NCI-H1092 (cell line): ENCODE measurements around the gene ANAPC10.
"Not testable (repeated sequence)": the region's sequence is repeated elsewhere in the genome, so short reads cannot be mapped to it uniquely, and the experiment has no call there.

ENCODE experiments used
- DNase-seq: peaks from one replicate; lab custom pipeline; 2025; lab: John Stamatoyannopoulos, UW

The ANAPC10 gene, protein sequence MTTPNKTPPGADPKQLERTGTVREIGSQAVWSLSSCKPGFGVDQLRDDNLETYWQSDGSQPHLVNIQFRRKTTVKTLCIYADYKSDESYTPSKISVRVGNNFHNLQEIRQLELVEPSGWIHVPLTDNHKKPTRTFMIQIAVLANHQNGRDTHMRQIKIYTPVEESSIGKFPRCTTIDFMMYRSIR

DNA sequence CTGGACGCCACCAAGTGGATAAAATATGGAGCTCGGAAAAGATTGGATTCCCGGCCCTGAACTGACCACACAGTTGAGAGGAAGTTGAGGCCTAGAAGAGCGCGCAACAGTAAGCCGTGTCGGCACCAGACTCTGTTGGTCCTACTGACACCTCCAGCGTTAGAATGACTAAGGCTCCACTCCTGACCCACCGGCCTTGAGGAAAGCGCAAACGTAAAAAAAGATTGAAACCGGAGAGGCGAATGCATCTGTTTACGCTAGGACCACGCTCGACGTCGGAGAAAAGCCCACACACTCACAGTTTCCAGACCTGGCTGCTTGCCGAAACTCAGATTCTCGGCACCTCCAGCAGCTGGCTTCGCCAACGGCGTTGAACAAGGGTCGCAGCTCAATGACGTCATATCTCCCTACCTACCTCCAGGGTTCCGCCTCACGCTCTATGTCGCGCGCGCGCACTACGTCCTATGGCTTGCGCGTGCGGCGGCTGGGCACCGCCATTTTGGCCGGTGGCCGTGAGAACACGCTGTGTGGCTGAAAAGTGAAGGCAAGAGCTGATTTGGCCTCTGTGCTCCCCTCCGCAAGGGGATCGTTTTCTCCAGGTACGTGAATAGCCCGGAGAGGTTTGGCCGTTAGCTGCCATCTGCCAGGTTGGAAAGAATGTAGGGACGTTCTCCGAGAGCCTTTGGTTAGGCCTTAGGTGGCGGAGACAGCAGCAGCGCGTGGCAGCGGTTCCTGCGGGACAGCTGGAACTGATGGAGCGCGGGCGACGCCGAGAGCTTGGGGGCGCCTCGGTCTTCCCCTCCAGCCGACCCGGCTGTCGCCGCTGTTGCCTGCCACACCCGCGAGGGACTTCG, at the start of gene ANAPC10, which contains the start of gene ABCE1:
ANAPC10 (minus strand) TSS at position 376 of the 854 bp plus-strand sequence. CDS start 2,097 bp downstream, outside the sequence.
ABCE1 (plus strand) TSS at position 491 of the 854 bp plus-strand sequence. CDS start 6,102 bp downstream, outside the sequence.
- DNase-seq, result peak; percentile 98

DNA sequence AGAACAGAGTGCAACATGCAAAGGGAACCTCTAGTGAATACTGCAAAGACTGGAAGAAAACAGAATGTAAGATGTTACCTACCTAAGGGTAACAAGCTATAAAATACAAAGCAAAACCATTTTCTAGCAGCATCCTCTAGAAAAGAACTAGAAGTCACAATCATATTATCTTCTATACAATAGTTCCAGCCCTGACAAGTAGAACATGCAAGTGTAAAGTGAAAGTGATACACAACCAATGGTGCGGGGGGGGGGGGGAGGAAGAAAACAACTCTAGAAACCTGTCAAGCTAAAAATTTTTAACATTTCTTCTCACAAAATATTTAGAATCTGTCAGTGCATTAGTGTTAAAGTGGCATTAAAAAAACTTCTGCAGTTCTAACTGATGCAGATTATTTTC, 38.2 kb upstream of the ANAPC10 start:
- DNase-seq, result not testable (repeated sequence)

DNA sequence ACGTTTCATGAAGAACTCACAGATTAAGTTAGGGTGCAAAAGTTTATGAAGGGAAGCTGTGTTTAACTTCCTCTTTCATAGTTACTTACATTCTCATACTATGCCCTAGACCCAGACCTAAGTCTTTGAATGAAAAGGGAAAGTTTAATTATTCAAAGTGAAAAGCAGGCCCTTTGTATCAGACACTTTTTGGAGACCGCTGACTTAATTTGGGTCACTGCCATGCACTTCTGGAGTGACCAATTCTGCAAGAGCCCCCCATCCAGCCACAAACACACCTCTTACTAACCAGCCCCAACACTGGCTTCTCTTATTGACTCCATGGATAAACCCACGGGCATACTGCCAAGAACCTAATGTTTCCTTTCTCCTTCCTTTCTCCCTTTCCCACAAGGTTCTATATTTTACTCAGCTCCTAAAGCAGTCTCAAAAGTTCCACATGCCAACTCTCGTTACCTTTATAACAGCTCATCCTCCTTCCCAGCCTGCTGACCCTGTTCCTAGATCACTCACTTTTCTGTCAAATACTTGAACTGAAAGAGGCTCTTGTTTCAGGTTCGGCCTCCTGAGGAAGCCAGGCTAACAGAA, 34.6 kb upstream of the ANAPC10 start:
- no peak for DNase-seq

DNA sequence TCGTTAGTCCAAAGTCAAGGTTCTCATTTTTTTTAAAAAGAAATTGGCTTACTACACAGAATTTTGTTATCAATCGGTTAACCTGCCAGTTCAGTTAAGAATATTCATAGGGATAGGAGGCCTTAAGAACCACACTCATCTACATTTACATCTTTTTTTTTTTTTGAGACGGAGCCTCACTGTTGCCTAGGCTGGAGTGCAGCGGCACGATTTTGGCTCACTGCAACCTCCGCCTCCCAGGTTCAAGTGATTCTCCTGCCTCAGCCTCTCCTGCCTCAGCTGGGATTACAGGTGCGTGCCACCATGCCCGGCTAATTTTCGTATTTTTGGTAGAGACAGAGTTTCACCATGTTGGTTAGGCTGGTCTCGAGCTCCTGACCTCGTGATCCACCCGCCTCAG, 33.9 kb upstream of the ANAPC10 start:
- no peak for DNase-seq

DNA sequence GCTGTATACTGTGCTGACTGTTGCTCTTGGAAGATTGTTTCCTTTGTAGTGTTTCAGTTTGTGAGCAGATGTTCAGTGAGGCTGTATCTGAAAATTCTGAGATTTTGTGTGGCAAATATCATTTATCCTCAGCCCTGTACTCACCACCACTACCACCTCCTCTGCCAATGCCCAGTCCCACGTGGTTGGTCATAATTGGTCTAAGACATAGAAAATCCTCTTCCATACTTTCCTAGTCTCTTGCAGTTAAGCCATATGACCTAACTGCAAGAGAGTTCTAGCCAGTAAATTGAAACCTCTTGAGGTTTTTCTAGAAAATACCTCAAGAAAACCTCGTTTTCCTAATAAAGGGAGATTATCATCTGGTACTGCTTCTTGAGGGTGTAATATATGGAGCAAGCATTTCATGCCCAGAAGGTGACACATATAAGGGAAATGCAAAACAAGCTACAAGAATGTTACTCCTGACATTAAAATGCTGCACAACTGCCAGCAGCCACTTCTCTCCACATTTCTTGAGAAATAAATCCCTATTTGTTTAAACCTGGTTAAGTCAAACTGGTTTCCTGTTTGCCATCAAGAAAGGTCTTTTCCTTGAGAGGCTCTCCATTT, 32.9 kb upstream of the ANAPC10 start:
- DNase-seq, result no peak

DNA sequence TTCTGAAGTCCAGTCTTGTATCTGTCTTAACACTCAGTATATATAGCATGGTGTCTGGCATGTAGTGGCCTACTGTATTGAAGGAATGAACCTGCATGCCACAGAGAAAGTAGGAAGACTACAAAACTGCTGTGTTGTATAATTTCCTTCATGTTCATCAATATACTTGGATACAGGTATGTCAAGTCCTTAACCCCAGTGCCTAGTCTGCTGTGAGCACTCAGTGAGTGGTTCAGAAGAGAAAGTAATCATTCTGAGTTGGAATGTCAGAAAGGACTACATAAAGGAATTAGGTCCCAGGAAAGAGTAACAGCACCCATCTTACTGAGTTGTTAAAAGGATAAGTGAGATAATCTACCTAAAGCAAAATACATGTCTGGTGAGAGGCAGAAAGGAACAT, 32.1 kb upstream of the ANAPC10 start:
- no peak for DNase-seq

DNA sequence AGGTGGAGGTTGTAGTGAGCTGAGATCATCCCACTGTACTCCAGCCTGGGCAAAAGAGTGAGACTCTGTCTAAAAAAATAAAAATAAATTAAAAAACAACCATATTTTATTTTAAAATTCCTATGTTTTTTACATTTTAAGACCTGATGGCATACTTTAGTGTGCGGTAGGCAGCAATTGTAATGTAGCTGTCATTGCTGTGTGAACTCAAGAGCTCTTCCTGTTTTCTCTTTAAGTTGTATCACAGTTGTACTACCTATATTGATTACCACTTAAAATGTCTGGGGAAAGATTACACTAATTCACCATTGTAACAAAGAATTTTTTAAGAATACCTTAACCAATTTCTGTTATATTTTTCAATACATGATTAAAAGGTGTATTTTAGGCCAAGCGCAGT, 27.4 kb upstream of the ANAPC10 start:
- DNase-seq, result no peak

DNA sequence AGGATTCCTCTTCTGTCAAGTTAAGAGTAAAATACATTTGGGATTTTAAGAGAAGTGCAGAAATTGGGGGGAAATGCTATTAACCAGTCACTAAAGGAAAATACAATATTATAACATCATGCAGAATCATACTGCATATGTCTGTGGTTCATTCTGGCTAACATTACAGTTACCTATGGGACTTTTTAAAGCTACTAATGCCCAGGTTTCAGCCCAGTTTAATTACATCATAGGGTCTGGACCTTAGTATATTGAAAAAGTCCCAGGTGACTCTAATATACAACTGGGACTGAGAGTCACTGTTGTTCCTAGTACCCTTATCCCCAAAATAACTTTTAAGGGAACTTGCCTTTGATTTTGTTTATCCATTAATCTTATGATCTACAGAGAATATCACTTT, 10.1 kb upstream of the ANAPC10 start:
- no peak for DNase-seq

DNA sequence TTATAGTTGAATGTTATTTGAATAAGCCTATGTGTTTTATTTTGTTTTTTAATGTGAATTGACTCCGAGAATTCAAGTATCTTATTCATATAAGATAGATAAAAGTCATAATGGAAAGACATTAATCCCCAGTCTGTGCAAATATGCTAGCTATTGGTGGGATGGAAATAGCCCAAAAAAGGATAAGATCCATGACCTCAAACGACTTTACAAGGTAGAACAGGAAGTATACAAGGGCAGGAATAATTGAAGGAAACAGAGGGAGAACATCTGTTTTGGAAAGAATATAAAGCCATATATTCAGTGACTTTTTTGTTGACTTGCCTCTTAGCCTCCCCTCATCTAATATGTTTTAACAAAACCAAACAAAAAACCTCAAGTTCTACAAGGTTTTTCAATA, 9.1 kb upstream of the ANAPC10 start:
- no peak for DNase-seq

DNA sequence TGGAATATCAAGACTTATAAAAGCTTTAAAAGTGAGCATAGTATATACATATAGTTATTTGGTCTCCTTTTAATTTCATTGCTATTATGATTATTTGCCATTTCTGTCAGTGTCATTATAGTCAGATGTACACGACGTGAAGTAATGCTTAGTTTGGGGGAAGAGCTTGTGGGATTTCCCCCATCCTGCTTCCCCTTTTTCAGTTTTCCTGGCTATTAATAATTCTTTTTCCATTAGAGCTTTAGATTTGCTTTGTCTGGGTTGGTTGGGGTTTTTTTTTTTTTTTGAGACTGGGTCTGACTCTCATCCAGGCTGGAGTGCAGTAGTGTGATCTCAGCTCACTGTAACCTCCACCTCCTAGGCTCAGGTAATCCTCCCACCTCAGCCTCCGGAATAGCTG, 5.5 kb upstream of the ANAPC10 start:
- no peak for DNase-seq

DNA sequence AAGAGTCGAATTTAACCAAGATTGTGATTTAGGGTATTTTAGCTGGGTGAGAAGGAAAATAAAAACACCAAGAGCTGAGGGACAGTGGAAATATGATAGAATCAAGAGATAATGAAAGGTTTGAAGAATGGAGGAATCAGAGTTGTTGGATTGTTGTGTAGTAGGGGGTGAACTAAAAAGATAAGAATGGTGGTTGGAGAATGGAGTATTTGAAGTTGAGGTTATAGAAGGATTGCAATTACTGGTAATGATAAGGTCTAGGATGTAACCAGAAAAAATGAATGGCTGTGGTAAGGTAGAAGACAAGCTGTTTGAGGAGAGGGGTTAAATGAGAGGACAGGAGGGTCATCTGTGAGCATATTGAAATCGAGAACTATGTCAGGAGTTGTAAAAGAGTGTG, 4.6 kb upstream of the ANAPC10 start:
- DNase-seq, result no peak

DNA sequence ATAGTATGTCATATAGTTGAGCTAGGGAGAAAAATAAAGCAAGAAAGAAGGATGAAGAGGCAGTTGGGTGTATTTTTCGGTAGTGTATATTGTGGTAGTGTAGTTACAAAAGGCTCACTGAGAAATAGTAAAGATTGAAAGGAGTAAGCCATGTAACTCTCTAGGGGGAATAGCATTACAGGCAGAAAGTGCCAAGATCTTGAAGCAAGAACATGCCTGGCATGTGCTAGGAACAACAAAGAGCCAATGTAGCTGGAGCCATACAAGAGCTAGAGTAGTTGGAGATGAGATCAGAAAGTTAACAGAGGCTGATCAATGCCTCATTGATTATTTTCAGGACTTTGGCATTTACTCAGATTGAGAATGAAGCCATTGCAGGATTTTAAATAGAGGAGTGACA, 3.1 kb upstream of the ANAPC10 start:
- no peak for DNase-seq

DNA sequence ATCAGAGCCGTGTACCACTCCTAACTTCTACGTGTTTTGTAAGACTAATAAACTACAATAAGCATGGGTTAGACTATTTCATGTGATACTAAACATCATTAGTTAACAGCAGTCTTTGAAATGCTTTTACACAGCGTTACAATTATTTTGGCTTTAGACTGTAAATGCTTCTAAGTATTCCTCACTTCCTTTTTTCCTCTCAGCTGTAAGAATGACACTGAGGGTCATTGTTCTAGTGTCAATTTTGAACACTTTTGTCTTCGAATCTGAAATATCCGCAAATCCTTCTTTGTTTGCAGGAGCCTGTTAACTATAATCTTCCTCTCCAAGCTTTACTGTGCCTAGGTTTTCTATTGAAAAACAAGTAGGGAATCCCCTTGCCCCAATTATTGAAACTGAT, 1.7 kb upstream of the ANAPC10 start:
- DNase-seq, result no peak

DNA sequence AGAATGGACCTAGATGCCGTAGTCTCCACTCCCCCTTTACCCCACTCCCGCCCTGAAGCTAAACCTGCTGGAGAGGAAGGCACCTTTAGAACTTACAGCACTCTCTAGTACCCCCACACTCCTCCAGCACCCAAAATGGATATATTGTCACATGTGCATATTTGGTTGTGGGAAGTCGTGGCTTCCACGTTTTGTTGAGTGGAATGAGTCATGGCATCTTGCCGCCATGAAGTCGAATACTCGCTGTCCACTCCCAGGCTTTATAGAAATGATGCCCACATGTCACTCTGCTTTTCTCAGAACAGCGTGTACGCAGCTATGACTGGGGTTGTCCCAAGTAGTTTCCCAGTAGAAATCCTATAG, 660 bp upstream of the ANAPC10 start:
- no peak for DNase-seq

DNA sequence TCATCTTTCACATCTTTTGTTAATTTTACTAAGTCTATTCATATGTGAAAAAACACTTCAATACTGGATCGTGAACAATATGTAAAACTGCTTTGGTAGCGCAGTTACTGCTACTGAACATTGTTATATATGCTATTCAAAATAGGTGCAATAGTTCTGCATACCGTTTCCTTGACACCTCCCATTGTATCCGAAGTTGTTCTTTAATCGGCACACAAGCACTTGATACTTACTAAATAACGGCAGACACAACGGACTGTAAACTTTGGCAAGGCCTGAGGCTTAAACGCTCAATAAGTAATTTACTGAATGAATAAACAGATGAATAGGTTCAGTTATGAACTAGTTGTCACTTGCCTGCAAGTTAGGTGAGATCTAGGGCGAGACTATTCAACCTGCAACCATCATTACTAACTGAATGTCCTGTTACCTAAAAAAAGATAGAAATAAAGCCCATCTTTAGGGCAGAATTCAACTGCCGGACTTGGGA, 620 bp downstream of the ANAPC10 start:
- no peak for DNase-seq

DNA sequence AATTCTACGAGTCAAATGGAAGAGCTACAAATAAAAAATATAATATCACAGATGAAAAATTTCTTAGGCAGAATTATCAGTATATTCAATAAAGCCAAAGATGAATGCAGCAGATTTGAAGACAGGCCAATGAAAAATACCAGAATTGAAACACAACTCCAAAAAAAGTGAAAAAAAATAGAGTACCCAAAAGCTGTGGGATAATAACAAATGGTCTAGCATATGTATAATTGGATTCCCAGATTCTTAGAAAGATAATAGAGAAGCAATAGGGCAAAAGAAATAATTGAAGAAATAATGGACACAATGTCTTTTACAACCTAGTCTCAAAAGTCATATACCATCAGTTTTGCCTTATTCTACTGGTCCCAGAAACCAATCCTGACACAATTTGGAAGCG, 4.4 kb downstream of the ANAPC10 start:
- no peak for DNase-seq

DNA sequence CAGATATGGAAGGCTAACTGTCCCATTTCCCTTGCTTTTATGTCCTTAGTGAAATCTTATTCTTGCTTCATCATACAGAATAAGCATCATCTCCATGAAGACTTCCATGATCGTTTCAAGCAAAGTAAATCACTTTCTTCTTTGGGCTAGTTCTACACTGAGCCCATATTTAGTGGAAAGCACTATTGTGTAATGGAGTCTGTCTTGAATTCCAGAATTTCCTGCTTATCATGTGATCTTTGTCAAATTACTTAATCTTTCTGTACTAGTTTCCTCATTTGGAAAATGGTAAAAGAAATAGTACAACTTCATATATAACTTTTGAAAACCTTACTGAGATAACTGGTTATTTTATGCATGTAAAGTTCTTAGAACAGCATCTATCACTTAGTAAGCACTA, 7.6 kb downstream of the ANAPC10 start:
- no peak for DNase-seq

DNA sequence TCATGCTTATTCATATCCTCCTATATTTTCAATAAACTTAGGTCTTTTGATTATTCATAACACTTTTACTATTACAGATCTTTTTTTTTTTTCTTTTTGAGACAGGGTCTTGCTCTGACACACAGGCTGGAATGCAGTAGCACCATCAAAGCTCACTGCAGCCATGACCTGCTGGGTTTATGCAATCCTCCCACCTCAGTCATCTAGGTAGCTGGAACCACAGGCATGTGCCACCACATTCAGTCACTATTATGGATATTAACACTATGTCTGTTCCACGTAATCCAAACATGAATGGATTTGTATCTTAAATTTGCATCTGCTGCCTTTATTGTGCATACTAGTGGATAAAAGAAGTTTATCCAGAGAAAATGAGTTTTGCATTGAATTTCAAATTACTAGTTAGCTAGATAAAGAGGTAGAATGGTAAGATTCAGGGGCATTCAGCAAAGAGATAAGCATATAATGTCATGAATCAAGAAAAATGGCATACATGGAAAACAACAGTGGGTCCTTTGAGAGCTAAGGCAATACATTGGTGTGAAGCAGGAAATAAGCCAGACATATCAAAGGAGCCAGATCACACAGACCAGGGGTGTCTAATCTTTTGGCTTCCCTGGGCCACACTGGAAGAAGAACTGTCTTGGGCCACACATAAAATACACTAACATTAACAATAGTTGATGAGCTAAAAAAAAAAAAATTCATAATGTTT, 13.9 kb downstream of the ANAPC10 start:
- no peak for DNase-seq

DNA sequence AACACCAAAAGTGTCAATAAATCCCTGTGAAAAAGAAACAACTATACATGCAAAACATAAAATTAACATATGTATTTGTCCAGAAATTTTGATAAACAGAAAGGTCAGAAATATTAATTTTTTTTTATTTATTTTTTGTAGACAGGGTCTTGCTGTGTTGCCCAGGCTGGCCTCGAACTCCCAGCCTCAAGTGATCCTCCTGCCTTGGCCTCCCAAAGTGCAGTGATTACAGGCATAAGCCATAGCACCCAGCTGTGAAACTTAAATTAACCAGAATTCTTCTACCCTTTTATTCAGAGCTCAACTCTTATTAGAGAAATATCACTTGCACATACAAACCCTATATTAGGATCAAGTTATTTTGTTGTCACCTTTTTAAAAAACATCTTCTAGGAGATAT, 16.2 kb downstream of the ANAPC10 start:
- no peak for DNase-seq

DNA sequence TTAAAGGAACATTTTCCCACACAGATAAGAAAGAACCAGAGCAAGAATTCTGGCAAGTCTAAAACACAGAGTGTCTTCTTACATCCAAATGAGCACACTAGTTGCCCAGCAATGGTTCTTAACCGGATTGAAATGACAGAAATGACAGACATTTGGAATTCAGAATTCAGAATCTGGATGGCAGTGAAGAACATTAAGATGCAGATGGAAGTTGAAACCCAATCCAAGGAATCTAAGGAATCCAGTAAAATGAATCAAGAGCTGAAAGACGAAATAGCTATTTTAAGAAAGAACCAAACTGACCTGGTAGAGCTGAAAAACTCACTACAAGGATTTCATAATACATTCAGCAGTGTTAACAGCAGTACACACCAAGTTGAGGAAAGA, 21.5 kb downstream of the ANAPC10 start:
- no peak for DNase-seq

DNA sequence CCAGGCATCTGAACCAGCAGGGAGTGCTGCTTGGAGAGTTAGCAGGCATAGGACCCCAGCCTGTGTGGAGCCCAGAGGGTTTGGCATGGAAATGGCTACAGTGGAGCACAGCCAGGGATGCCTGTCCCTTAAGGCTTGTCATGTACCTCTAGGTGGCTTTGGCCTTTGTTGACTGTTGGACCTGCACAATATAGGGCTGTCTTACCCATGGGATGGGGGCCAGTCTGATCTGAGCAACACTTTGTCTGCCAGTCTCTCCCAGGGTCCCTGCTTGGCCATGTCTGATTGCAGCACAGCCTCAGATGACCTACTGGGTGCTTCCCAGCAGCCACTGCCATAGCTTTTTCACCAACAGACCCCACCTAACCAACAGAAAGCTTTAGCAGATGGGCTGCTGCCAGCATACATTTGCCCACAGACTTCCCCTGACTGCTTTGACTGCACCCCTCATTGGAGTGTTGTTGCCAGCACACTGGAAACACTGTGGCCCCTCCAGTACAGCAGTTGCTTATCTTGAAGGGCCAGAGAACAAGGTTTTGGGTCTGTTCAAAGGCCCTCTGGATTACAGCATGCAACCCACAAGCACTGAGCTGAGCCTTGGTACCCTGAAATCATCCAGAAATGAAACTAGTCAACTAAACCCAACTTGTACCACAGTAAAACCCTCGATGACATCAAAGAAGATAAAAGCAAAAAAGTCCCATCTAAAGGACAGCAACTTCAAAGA, 22.1 kb downstream of the ANAPC10 start:
- DNase-seq, result no peak
